ES-I3 (cell line): ENCODE measurements around the gene IKBKG.
"Not testable (repeated sequence)": the region's sequence is repeated elsewhere in the genome, so short reads cannot be mapped to it uniquely, and the experiment has no call there.

Experiments
- H3K36me3 ChIP-seq: 2 replicates; pipeline ENCODE4 v1.6.1; 2013; ENCODE audit warnings: mild to moderate bottlenecking, low read length, control low read depth, moderate library complexity; ENCODE audit not compliant: insufficient read depth
- H3K4me1 ChIP-seq: 2 replicates; pipeline ENCODE4 v1.6.1; 2013; ENCODE audit warnings: mild to moderate bottlenecking, control low read depth, low read length; ENCODE audit not compliant: insufficient read depth
- H3K9ac ChIP-seq: 2 replicates; pipeline ENCODE4 v1.6.1; 2013; ENCODE audit warnings: low read depth, mild to moderate bottlenecking, low read length, moderate library complexity
- H3K9me3 ChIP-seq: 2 replicates; pipeline ENCODE4 v1.6.1; 2013; ENCODE audit warnings: mild to moderate bottlenecking, low read length, moderate library complexity; ENCODE audit not compliant: control insufficient read depth, insufficient read depth

IKBKG gene

GRCh38 chrX:154547245-154548027 is at the start of gene IKBKG:
IKBKG (plus strand) TSS chrX:154547620; CDS start chrX:154552003, 4,383 bp downstream.
- Histone ChIP-seq H3K9me3 (no peaks in the 10 kb centered on the region), H3K36me3 (no peaks in the 10 kb centered on the region), H3K4me1 (peaks cover 3% of the 10 kb centered on the region; the same call in 1 of the 2 replicates), H3K9ac (peak within 1 kb of the TSS; percentile 93)

- not testable (repeated sequence) for H3K4me1 ChIP-seq, H3K36me3 ChIP-seq, H3K9ac ChIP-seq, H3K9me3 ChIP-seq
These were observed 46.0 kb upstream of the IKBKG start for GRCh38 chrX:154501423-154501822.

GRCh38 chrX:154502098-154502497 is 45.3 kb upstream of the IKBKG start:
- no peaks in the 10 kb centered on the region; the same call in 1 of the 2 replicates for H3K36me3 ChIP-seq
- no peak overlapping the region for H3K9ac ChIP-seq
- H3K4me1 ChIP-seq, result no peaks in the 10 kb centered on the region
- no peaks in the 10 kb centered on the region for H3K9me3 ChIP-seq

GRCh38 chrX:154502989-154503388 is 44.4 kb upstream of the IKBKG start:
- H3K9ac ChIP-seq, result no peak overlapping the region
- no peaks in the 10 kb centered on the region; the same call in 1 of the 2 replicates for H3K36me3 ChIP-seq
- no peaks in the 10 kb centered on the region for H3K4me1 ChIP-seq
- H3K9me3 ChIP-seq, result no peaks in the 10 kb centered on the region

- Histone ChIP-seq H3K9ac (no peak overlapping the region), H3K4me1 (no peaks in the 10 kb centered on the region), H3K36me3 (peaks cover 3% of the 10 kb centered on the region; the same call in 1 of the 2 replicates), H3K9me3 (peaks cover 6% of the 10 kb centered on the region)
These were observed 41.7 kb upstream of the IKBKG start for GRCh38 chrX:154505734-154506133.

GRCh38 chrX:154506483-154507332 is 40.7 kb upstream of the IKBKG start:
- Histone ChIP-seq H3K36me3 (peaks cover 3% of the 10 kb centered on the region; the same call in 1 of the 2 replicates), H3K4me1 (no peaks in the 10 kb centered on the region), H3K9ac (no peak overlapping the region), H3K9me3 (peaks cover 6% of the 10 kb centered on the region)

- Histone ChIP-seq H3K9me3 (peaks cover 6% of the 10 kb centered on the region), H3K9ac (no peak overlapping the region), H3K4me1 (no peaks in the 10 kb centered on the region), H3K36me3 (peaks cover 3% of the 10 kb centered on the region; the same call in 1 of the 2 replicates)
These were observed 39.6 kb upstream of the IKBKG start for GRCh38 chrX:154507673-154508383.

GRCh38 chrX:154508384-154508745 is 39.1 kb upstream of the IKBKG start:
- Histone ChIP-seq H3K9me3 (peaks cover 6% of the 10 kb centered on the region), H3K4me1 (no peaks in the 10 kb centered on the region), H3K36me3 (peaks cover 3% of the 10 kb centered on the region; the same call in 1 of the 2 replicates), H3K9ac (no peak overlapping the region)

GRCh38 chrX:154509455-154509854 is 38.0 kb upstream of the IKBKG start:
- H3K9ac ChIP-seq, result no peak overlapping the region
- H3K36me3 ChIP-seq, result peaks cover 3% of the 10 kb centered on the region; the same call in 1 of the 2 replicates
- H3K4me1 ChIP-seq, result no peaks in the 10 kb centered on the region
- H3K9me3 ChIP-seq, result peaks cover 6% of the 10 kb centered on the region

GRCh38 chrX:154511761-154512160 is 35.7 kb upstream of the IKBKG start:
- Histone ChIP-seq H3K9ac (no peak overlapping the region), H3K4me1 (no peaks in the 10 kb centered on the region), H3K36me3 (0 out of 2 replicates have a peak, but pooled peaks cover 3% of the 10 kb centered on the region), H3K9me3 (peaks cover 6% of the 10 kb centered on the region)

GRCh38 chrX:154512879-154513553 is 34.4 kb upstream of the IKBKG start:
- Histone ChIP-seq H3K36me3 (0 out of 2 replicates have a peak, but pooled peaks cover 3% of the 10 kb centered on the region), H3K9ac (no peak overlapping the region), H3K9me3 (peaks cover 6% of the 10 kb centered on the region)

GRCh38 chrX:154513716-154514115 is 33.7 kb upstream of the IKBKG start:
- Histone ChIP-seq H3K9ac (no peak overlapping the region), H3K36me3 (0 out of 2 replicates have a peak, but pooled peaks cover 3% of the 10 kb centered on the region), H3K9me3 (peaks cover 6% of the 10 kb centered on the region), H3K4me1 (peaks cover 5% of the 10 kb centered on the region; the same call in 1 of the 2 replicates)

More at GRCh38 chrX:154512879-154513553, 34.4 kb upstream of the IKBKG start:
- peaks cover 2% of the 10 kb centered on the region; the same call in 1 of the 2 replicates for H3K4me1 ChIP-seq

- H3K36me3 ChIP-seq, result no peaks in the 10 kb centered on the region
- no peaks in the 10 kb centered on the region for H3K9me3 ChIP-seq
These were observed 32.1 kb upstream of the IKBKG start for GRCh38 chrX:154515090-154515965.

More at GRCh38 chrX:154515090-154515965, 32.1 kb upstream of the IKBKG start:
- Histone ChIP-seq H3K4me1 (peaks cover 5% of the 10 kb centered on the region; the same call in 1 of the 2 replicates), H3K9ac (peak overlapping the region; percentile 69)
